Tongue (tissue), 2 donors: Measurements from ENCODE around the gene SIGLEC6. TPM values are rescaled to one million over a fixed set of nuclear protein-coding genes. Genes with fewer than 3 reads are reported as not detected.
A peak's percentile ranks its signal among the peaks of the same experiment; 100 is the strongest.

Experiments used
- DNase-seq: peaks from one replicate; pipeline ENCODE4 v3.0.0-alpha.2; 2015
- total RNA-seq: library from RNA; depleted of rRNA; stranded (reverse); fragments of >200 nt; gene quantifications from one replicate; pipeline ENCODE4 v1.2.3, GENCODE V29; 2014

The SIGLEC6 gene
- not detected for total RNA-seq

DNA sequence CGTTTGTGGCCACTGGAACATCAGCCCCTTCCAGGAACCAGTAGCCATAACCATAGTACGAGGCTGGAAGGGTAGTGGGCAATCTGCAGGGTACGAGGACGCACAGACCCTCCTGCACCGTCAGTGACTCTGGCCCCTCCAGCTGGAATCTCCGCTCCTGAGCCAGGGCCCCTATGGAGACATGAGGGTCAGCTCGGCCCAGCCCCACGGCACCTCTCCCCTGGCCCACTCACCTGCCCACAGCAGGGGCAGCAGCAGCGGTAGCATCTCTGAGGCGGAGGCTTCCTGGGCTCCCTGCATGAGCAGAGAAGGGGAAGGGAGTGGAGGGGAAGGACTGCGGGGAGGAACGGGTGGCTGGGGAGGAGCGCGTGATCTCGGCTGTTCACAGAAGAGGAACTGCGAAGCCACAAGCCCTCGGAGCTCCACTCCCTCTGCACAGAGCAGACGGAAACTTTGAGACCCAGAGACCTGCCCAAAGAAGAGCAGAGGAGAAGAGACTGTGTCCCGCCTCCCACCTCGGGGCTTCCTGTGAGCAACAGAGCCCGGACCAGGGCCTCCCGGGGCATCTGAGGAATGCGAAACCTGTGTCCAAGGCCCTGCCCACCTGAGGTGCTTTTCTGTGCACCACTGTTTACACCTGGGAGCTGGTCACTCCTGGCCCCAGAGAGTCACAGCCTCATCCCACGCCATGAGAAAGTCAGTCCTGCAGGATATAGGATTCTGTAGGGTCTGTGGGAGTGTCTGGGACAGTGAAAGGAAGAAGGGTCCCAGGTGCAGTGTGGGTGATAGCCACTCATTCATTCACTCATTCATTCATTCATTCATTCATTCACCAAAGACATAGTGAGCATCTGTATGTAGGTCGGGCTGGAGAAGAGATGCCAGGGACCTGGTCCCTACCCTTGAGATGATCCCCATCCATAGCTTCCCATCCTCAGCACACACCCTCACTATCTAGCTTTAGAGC lies at the start of gene SIGLEC6:
SIGLEC6 (minus strand) TSS at position 322 of the 967 bp plus-strand sequence; CDS start at position 300, 22 bp downstream.
- DNase-seq, result no peak

- no peak for DNase-seq
Observed at GRCh38 chr19:51576850-51577249, 45.4 kb upstream of the SIGLEC6 start.

- no peak for DNase-seq
Observed at GRCh38 chr19:51573331-51573730, 41.9 kb upstream of the SIGLEC6 start.

- DNase-seq, result no peak
Observed at GRCh38 chr19:51572908-51573307, 41.4 kb upstream of the SIGLEC6 start.

DNA sequence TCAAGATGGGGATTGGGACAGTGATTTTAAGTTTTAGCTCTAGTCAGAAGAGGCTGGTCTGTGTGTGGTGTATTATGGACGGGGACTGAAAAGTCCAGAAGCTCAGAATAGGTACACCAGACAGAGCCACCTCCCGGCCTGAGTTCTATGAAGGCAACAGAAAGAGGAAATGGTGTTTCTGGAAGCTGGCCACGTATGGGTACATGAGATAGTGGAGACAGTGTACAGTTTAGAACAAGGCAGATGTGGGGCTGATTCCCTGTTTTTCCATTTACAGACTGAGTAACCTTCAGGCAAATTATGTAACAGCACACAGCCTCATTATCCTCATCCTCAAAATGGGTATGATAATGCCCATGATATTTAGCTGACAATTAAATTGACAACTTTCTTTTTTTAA lies 40.9 kb upstream of the SIGLEC6 start:
- DNase-seq, result no peak

DNA sequence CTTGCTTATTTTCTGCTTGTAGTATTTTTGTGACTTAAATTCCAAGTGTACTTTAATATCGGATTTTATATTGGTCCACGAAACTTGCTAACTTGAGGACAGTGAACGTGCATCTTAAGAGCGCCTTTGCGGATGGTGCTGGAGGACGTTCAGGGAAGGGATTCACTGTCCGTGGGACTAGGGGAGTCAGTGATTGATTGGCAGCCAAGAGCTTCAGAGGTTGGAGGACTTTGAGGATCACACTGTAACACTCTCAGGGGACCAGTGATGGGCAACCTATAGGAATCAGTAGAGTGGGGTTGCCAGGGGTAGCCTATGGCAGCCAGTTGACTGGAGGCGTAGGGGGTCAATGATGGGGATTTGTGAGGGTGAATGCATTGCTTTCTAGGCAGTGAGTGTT lies 40.1 kb upstream of the SIGLEC6 start:
- no peak for DNase-seq

GRCh38 chr19:51570962-51571575 lies 39.6 kb upstream of the SIGLEC6 start, which contains the start of gene ZNF175:
ZNF175 (plus strand) TSS chr19:51571283; CDS start chr19:51573330, 2,047 bp downstream.
- peak; percentile 99 for DNase-seq

- no peak for DNase-seq
Observed at GRCh38 chr19:51568456-51568855, 37.0 kb upstream of the SIGLEC6 start.

GRCh38 chr19:51567583-51567982 lies 36.1 kb upstream of the SIGLEC6 start:
- no peak for DNase-seq

DNA sequence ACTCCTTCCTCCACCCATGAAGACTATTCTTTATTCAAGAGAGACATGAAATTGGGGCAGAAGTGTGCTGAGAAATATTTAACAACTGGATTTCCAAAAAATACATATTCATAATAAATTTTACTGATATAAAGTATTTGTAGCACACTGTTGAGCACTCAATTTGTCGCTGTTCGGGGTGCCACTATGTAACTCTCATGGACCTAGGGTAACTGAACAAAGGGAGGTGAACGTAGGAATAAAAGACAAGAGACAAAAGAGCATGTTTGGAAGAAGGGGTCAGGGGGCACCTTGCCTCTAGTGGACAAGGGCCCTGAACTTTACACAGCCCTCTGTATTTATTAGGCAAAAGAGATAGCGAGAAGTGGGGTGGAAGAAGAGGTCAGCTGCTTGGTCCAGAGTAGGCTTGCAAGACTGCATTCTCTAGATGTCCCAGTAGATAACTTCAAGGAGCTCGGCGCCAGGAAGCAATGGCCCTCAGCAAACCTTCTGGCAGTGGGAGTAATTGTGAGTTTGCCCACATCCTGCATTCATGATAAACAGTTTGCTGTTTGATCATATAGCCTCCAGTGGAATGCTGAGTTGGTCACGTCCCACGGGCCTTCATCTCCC lies 35.1 kb upstream of the SIGLEC6 start:
- DNase-seq, result no peak

DNA sequence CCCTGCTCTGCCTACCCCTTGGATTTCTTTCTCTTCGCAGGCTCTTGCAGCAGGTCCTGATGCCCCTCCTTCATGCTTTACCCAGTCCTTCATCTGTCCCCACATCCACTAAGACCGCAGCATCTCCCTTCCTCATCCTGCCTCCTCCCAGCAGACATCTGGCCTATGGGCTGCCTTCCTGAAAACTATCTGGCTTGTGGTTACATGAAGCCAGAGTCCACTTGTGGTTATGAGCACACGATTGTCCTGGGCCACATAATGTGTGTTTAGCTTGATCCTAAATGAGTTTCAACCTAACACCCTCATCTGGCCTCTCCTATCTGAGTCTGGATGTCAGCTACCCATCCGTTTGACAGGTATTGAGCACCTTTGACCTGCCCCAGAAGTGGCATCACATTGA lies 34.1 kb upstream of the SIGLEC6 start:
- DNase-seq, result no peak

- DNase-seq, result no peak
Observed at GRCh38 chr19:51564791-51565190, 33.3 kb upstream of the SIGLEC6 start.

GRCh38 chr19:51560339-51560738 lies 28.9 kb upstream of the SIGLEC6 start:
- no peak for DNase-seq

DNA sequence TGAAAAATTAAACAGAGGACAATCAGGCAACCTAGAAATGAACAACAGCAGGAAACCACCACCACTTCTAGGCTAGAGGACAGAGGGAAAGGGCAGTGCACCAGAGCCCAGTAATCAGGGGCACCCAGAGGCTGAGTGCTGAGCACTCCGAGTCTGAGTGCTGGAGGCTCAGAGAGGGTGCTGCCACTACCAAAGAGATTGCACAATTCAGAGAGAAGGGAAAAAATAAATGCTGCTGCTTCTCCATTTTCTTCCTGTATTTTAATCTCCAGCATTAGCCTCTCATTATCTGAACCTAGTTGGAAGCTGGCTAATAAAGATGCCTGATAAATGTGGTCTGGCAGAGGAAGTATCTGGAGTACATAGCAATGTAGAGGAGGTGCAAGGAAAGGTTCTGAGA lies 27.8 kb upstream of the SIGLEC6 start:
- DNase-seq, result no peak

- peak; percentile 91 for DNase-seq
Observed at GRCh38 chr19:51552996-51553725, 21.7 kb upstream of the SIGLEC6 start.

- no peak for DNase-seq
Observed at GRCh38 chr19:51552608-51552995, 21.1 kb upstream of the SIGLEC6 start.

GRCh38 chr19:51551673-51552432 lies 20.4 kb upstream of the SIGLEC6 start:
- DNase-seq, result no peak

DNA sequence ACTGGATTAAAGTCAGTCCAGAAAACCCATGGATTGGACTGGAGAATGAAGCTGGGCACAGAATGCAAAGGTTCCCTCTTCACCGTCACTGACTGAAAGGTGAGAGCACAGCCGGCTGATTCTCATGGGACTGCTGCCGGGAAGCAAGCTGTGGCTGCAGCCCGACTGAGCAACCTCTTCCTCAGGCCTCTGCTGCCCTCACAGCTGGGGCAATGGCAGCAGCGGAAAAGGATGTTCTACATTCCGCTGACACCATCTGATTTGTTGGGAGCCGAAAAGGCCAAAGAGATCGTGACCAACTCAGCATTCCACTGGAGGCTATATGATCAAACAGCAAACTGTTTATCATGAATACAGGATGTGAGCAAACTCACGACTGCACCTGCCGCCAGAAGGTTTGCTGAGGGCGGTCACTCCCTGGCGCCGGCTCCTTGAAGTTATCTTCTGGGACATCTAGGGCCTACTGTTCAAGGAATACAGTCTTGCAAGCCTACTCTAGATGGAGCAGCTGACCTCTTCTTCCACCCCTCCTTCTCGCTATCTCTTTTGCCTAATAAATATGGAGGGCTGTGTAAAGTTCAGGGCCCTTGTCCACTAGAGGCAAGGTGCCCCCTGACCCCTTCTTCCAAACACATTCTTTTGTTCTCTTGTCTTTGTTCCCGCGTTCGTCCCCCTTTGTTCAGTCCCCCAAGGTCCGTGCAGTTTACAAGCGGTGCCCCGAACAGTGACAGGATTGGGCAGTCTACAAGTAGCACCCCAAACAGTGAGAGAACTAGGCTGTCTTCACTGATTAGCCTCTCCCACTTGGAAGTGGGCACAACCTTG lies 19.6 kb upstream of the SIGLEC6 start:
- no peak for DNase-seq

DNA sequence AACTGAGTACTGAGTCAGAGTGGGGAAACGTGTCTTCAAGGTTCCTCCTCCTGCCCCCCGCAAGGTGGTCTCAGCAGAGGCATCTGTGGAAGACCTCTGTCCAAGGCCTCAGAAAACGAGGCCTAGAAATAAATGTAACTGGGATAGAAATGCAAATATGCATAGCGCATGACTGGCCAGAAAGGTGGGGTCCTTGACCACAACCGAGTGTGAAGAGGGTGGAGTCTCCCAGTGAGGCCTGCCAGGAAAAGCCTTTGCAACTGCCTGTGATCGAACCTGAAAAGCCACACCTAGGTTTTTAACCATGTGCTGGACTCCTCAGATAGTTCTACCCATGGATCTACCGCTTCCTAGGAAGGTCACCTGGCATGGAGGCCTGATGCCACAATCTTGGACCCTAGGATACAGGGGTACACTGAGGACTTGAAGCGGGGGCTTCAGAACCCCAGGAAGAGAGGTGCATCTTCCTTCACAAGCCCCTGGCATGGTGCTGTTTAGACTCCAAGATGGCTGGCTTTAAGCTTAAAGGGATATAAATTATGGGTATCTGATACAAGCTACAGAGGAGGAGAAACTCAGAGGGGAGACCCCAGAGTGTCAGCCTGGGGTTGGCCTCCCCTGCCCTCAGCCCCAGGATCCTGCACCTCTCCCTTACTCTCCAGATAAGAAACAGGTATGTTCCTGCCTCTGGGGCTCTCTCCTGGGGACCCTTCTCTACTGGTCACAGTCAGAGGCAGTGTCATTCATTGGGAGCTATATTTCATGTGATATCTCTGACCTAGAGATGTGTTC lies 18.3 kb upstream of the SIGLEC6 start:
- no peak for DNase-seq

GRCh38 chr19:51548891-51549305 lies 17.4 kb upstream of the SIGLEC6 start:
- no peak for DNase-seq
